ENCODE data around the gene VIM. TPM values are rescaled to one million over a fixed set of nuclear protein-coding genes. Genes with fewer than 3 reads are reported as not detected.
A peak's percentile ranks its signal among the peaks of the same experiment; 100 is the strongest.

VIM gene
- total and polyA plus RNA-seq, 2 experiments from 2014 or later: 131 to 228 TPM

GRCh38 chr10:17215782-17216122, 12.3 kb upstream of the VIM start (continued):
- TF ChIP-seq, protein P1, sequence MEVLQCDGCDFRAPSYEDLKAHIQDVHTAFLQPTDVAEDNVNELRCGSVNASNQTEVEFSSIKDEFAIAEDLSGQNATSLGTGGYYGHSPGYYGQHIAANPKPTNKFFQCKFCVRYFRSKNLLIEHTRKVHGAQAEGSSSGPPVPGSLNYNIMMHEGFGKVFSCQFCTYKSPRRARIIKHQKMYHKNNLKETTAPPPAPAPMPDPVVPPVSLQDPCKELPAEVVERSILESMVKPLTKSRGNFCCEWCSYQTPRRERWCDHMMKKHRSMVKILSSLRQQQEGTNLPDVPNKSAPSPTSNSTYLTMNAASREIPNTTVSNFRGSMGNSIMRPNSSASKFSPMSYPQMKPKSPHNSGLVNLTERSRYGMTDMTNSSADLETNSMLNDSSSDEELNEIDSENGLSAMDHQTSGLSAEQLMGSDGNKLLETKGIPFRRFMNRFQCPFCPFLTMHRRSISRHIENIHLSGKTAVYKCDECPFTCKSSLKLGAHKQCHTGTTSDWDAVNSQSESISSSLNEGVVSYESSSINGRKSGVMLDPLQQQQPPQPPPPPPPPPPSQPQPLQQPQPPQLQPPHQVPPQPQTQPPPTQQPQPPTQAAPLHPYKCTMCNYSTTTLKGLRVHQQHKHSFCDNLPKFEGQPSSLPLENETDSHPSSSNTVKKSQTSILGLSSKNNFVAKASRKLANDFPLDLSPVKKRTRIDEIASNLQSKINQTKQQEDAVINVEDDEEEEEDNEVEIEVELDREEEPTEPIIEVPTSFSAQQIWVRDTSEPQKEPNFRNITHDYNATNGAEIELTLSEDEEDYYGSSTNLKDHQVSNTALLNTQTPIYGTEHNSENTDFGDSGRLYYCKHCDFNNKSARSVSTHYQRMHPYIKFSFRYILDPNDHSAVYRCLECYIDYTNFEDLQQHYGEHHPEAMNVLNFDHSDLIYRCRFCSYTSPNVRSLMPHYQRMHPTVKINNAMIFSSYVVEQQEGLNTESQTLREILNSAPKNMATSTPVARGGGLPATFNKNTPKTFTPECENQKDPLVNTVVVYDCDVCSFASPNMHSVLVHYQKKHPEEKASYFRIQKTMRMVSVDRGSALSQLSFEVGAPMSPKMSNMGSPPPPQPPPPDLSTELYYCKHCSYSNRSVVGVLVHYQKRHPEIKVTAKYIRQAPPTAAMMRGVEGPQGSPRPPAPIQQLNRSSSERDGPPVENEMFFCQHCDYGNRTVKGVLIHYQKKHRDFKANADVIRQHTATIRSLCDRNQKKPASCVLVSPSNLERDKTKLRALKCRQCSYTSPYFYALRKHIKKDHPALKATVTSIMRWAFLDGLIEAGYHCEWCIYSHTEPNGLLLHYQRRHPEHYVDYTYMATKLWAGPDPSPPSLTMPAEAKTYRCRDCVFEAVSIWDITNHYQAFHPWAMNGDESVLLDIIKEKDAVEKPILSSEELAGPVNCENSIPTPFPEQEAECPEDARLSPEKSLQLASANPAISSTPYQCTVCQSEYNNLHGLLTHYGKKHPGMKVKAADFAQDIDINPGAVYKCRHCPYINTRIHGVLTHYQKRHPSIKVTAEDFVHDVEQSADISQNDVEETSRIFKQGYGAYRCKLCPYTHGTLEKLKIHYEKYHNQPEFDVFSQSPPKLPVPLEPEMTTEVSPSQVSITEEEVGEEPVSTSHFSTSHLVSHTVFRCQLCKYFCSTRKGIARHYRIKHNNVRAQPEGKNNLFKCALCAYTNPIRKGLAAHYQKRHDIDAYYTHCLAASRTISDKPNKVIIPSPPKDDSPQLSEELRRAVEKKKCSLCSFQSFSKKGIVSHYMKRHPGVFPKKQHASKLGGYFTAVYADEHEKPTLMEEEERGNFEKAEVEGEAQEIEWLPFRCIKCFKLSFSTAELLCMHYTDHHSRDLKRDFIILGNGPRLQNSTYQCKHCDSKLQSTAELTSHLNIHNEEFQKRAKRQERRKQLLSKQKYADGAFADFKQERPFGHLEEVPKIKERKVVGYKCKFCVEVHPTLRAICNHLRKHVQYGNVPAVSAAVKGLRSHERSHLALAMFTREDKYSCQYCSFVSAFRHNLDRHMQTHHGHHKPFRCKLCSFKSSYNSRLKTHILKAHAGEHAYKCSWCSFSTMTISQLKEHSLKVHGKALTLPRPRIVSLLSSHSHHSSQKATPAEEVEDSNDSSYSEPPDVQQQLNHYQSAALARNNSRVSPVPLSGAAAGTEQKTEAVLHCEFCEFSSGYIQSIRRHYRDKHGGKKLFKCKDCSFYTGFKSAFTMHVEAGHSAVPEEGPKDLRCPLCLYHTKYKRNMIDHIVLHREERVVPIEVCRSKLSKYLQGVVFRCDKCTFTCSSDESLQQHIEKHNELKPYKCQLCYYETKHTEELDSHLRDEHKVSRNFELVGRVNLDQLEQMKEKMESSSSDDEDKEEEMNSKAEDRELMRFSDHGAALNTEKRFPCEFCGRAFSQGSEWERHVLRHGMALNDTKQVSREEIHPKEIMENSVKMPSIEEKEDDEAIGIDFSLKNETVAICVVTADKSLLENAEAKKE (CRISPR knock-in tag; IDR thresholded peaks at IDR 0.05): no peak

DNA sequence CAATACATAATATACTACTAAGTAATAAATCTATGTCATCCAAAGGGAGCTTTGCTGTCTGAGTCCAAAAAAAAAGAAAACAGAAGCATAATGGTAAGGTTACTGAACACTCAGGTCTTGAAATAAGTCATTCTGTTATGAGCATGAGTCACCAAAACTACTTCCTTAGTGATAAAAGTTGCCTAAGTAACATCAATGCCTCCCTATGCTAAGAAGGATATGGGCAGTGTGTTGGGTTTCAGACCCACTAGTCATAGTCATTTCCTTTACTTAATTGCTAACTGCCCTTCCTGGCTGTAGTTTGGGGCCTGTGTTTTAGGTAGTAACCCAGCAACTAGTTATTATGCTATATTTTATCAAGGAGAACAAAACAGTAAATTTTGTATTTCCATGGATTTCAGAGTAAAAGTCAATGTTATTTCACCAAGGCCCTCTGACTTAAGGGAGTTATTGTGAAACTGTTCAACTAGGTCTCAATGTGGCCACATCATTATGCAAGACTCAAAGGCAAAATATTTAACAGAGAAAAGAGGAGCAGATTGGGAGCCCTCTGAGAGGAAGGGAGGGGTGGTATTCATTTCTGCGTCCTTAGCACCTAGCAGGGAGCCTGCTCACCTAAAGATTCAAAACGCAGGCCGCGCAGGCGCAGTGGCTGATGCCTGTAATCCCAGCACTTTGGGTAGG, 11.7 kb upstream of the VIM start:
- peaks cover 38% of the 10 kb centered on the region for H3K4me1 Mint-ChIP-seq
- H3K4me3 Mint-ChIP-seq: no peak overlapping the region
- H3K36me3 ChIP-seq (ENCODE audit: insufficient read depth): no peaks in the 10 kb centered on the region
- H3K9me3 Mint-ChIP-seq: peaks cover 3% of the 10 kb centered on the region; the same call in 1 of the 3 replicates
- no peak overlapping the region for H3K4me3 ChIP-seq
- peaks cover 6% of the 10 kb centered on the region for H3K27me3 Mint-ChIP-seq (ENCODE audit: insufficient read depth, low read depth, poor library complexity)
- DNase-seq (ENCODE audit: low spot score): no peak
- H3K27ac Mint-ChIP-seq: peak overlapping the region; percentile 39; the same call in 1 of the 2 replicates
- no peaks in the 10 kb centered on the region for H3K79me2 ChIP-seq (replicated peaks; ENCODE audit: insufficient read depth)
- H3K36me3 Mint-ChIP-seq (ENCODE audit: low read depth): no peaks in the 10 kb centered on the region; the same call in 2 of the 3 replicates
- 0 out of 2 replicates have a peak overlapping the region, but pooled peaks have one; percentile 3 for H2AFZ ChIP-seq
- no peaks in the 10 kb centered on the region for H4K20me1 ChIP-seq (replicated peaks; ENCODE audit: insufficient read depth)
- H3K4me1 ChIP-seq (ENCODE audit: insufficient read depth): peaks cover 22% of the 10 kb centered on the region
- H3K4me2 ChIP-seq: no peak overlapping the region
- ATAC-seq: peak; percentile 38; the same call in 2 of the 3 replicates
- H3K27me3 ChIP-seq (ENCODE audit: insufficient read depth): no peaks in the 10 kb centered on the region
- H3K27ac ChIP-seq (ENCODE audit: low read depth): no peak overlapping the region
- TF ChIP-seq REST (IDR thresholded peaks at IDR 0.05; ENCODE audit: unreplicated experiment): no peak
- TF ChIP-seq CREB1 (CRISPR knock-in tag; IDR thresholded peaks at IDR 0.05; ENCODE audit: low read depth): no peak
- TF ChIP-seq, protein P2, sequence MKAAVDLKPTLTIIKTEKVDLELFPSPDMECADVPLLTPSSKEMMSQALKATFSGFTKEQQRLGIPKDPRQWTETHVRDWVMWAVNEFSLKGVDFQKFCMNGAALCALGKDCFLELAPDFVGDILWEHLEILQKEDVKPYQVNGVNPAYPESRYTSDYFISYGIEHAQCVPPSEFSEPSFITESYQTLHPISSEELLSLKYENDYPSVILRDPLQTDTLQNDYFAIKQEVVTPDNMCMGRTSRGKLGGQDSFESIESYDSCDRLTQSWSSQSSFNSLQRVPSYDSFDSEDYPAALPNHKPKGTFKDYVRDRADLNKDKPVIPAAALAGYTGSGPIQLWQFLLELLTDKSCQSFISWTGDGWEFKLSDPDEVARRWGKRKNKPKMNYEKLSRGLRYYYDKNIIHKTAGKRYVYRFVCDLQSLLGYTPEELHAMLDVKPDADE (IDR thresholded peaks at IDR 0.05): no peak
- TF ChIP-seq CTCF (conservative IDR thresholded peaks at IDR 0.05; ENCODE audit: low read depth in 2 of 2): no peak
- no peak for TF ChIP-seq EZH2phosphoT487 (IDR thresholded peaks at IDR 0.05; ENCODE audit: unreplicated experiment)
- TF ChIP-seq NANOG (IDR thresholded peaks at IDR 0.05; ENCODE audit: borderline replicate concordance): no peak
- TF ChIP-seq JUNB (IDR thresholded peaks at IDR 0.05; ENCODE audit: unreplicated experiment): no peak
- no peak for TF ChIP-seq EZH2 (IDR thresholded peaks at IDR 0.05; ENCODE audit: low read depth, unreplicated experiment)
- TF ChIP-seq POLR2AphosphoS5 (IDR thresholded peaks at IDR 0.05; ENCODE audit: low read depth): no peak
- no peak for TF ChIP-seq ZNF331 (CRISPR knock-in tag; IDR thresholded peaks at IDR 0.05; ENCODE audit: low read depth)
- no peaks in the 10 kb centered on the region for H3F3A ChIP-seq (replicated peaks; ENCODE audit: low read depth)
- no peaks in the 10 kb centered on the region for H3K9me2 ChIP-seq (ENCODE audit: insufficient read depth)
